HG02981 (cell line): Measurements from ENCODE around the gene ENO3.

Experiments used
- ATAC-seq: cut with Tn5 transposase; IDR thresholded peaks from one replicate; pipeline ENCODE4 v1.9.1; 2021; ENCODE audit warnings: mild to moderate bottlenecking, moderate library complexity; ENCODE audit not compliant: unreplicated experiment

The ENO3 gene

DNA sequence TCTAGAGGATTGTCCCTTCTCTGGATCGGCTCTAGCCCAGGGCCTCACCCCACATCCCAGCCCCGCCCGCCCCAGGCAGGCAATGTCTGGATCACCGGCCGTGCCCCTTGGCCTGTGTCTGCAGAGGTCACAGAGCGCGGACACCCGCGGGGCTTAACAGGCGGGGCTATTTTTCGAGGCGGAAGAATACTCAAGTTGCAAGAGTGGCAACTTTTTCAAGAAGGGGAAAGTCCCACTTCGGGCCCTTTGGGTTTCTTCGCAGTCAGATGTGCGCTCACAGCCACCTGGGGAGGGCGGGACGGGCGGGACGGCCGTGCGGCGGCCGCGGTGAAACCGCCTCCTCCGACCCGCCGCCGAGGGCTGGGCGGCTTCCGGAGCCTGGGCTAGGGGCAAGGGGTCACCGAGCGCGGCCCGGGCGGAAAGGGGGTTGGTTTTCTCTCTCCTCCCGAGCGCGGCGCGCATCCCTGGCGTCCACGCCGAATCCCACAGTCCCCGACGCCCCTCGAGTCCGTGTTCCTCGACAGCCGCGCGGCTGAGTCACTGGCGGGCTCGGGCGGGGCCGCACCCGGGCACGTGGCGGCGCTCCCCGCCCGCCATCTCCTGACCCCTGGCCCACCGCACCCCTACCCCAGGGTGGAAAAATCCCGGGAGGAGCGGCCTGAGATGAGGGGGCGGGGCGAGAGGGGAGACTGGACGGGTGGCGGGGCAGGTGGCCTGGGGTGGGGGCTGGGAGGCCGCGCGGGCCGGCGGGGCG lies 1.4 kb upstream of the ENO3 start:
- no peak for ATAC-seq

GRCh38 chr17:4950075-4950745 lies 709 bp upstream of the ENO3 start:
- no peak for ATAC-seq

GRCh38 chr17:4951486-4951885 lies 567 bp downstream of the ENO3 start:
- ATAC-seq: no peak

DNA sequence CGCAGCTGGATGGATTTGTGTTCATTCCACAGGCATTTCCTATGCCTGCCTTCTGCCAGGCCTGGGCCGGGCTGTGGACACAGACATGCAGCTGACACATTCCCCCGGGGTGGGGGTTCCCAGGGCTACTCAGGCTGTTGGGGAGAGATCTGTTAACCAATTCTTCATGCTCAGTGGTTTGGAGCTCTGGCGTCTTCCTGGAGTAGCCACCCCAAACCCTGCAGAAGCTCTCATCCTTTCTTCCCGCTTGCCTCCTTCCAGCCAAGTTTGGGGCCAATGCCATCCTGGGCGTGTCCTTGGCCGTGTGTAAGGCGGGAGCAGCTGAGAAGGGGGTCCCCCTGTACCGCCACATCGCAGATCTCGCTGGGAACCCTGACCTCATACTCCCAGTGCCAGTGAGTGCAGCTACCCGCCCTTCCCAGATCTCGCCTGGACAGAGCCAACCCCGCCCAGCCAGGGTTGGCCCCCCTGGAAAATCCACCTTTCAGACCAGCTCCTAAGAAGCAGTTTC lies 2.6 kb downstream of the ENO3 start:
- ATAC-seq: no peak

DNA sequence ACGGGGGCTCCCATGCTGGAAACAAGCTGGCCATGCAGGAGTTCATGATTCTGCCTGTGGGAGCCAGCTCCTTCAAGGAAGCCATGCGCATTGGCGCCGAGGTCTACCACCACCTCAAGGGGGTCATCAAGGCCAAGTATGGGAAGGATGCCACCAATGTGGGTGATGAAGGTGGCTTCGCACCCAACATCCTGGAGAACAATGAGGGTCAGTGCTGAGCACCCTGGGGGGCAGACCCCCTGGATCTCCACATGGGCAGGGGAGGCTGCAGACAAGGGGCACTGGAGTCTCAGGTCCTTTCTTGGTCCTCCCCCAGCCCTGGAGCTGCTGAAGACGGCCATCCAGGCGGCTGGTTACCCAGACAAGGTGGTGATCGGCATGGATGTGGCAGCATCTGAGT lies 4.2 kb downstream of the ENO3 start:
- no peak for ATAC-seq

- no peak for ATAC-seq
Measured at GRCh38 chr17:4956493-4957061, 5.7 kb downstream of the ENO3 start.

DNA sequence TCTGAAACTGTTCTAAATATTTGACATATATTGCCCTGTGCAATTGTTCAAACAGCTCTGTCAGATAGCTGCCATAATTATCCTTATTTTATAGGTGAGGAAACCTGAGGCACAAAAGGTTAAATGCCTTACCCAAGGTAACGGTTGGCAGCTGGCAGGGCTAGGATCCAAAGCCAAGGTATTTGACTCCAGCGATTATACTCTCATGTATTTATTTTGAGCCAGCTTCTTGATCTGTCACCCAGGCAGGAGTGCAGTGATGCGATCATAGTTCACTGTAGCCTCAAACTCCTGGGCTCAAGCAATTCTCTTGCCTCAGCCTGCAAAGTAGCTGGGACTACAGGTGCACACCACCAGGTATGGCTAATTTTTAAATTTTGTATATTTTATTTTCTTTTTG lies 7.2 kb downstream of the ENO3 start:
- no peak for ATAC-seq

- no peak for ATAC-seq
Measured at GRCh38 chr17:4959261-4959965, 8.5 kb downstream of the ENO3 start.

- no peak for ATAC-seq
Measured at GRCh38 chr17:4960279-4960922, 9.5 kb downstream of the ENO3 start.

DNA sequence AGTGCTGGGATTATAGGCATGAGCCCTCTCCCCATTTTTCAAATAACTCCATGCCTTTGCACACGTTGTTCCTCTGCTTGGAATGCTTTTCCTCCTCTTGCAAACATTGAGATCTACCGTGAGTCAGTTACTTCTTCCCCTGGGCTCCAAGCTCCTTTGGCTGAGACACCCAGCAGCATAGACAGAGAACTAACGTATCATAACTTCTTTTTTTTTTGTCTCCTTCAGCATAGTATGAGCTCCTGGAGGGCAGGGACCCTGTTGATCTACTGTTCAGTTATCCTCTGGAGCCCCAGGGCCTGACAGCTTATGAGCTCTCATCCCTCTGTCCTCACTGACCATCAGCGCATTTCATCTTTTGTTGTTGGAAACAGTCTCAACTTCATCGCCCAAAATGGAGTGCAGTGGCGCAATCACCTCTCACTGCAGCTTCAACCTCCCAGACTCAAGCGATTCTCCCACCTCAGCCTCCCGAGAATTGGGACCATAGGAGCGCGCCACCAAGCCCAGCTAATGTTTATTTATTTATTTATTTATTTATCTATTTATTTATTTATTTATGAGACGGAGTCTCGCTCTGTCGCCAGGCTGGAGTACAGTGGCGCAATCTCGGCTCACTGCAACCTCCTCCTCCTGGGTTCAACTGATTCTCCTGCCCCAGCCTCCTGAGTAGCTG lies 14.5 kb downstream of the ENO3 start:
- ATAC-seq: no peak

DNA sequence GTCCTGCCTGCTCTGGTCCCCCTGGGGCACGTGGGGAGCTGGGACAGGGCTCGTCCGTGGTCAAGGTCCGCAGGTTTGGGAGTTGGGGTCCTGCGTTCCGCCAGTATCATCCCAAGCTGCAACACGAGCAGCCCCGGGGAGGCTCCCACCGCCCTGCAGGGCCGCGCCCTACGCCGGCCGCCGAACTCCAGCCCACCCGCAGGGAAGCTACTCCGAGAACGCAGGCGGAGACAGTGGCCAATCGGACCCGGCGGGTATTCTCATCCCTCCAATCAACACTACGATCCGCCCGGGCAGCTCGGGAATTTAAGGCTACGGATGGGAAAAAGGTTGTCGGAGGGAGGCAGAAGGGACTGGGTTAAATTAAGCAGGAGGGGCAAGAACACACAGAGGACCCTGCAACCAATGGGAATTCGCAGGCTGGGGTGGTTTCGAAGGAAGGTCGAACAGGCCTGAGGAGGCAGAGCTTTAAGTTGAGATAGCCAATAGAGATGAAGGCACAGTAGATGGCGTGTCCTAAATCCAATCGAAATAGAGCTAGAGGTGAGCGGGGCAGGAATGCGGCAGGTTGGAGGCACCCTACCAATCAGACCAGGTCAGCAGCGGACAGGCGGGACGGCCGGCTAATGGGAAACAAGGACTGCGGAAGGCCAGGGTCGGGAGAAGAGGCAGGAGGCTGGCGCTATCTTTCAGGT lies 16.1 kb downstream of the ENO3 start:
- ATAC-seq: peak; percentile 85

GRCh38 chr17:4967539-4968485 lies 16.9 kb downstream of the ENO3 start, which contains the start of gene SPAG7:
Gene SPAG7, minus strand, starts transcription at chr17:4967817. Its CDS starts 13 bp downstream, at chr17:4967804.
- ATAC-seq: peak; percentile 51

GRCh38 chr17:4968486-4969046 lies 17.6 kb downstream of the ENO3 start:
- ATAC-seq: no peak

- ATAC-seq: no peak
Measured at GRCh38 chr17:4969047-4969550, 18.2 kb downstream of the ENO3 start.

- no peak for ATAC-seq
Measured at GRCh38 chr17:4969551-4970173, 18.7 kb downstream of the ENO3 start.

- no peak for ATAC-seq
Measured at GRCh38 chr17:4970273-4970672, 19.4 kb downstream of the ENO3 start.

DNA sequence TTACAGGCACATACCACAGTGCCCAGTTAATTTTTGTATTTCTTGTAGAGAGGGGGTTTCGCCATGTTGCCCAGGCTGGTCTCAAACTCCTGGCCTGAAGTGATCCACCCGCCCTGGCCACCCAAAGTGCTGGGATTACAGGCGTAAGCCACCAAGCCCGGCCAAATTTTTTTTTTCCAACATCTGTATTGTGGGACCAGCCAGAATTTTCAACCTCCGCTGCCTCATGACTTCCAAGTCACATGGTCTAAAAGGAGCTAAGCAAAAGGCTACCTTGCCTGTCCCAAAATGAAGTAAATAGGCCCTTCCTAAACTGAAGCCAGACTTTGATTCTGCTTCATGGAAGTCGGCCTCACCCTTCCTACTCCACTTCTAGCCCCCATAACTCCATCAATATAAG lies 20.9 kb downstream of the ENO3 start:
- ATAC-seq: no peak

GRCh38 chr17:4972322-4972721 lies 21.4 kb downstream of the ENO3 start:
- no peak for ATAC-seq
